Measurements from ENCODE around the gene SNX20.

Gene SNX20

DNA sequence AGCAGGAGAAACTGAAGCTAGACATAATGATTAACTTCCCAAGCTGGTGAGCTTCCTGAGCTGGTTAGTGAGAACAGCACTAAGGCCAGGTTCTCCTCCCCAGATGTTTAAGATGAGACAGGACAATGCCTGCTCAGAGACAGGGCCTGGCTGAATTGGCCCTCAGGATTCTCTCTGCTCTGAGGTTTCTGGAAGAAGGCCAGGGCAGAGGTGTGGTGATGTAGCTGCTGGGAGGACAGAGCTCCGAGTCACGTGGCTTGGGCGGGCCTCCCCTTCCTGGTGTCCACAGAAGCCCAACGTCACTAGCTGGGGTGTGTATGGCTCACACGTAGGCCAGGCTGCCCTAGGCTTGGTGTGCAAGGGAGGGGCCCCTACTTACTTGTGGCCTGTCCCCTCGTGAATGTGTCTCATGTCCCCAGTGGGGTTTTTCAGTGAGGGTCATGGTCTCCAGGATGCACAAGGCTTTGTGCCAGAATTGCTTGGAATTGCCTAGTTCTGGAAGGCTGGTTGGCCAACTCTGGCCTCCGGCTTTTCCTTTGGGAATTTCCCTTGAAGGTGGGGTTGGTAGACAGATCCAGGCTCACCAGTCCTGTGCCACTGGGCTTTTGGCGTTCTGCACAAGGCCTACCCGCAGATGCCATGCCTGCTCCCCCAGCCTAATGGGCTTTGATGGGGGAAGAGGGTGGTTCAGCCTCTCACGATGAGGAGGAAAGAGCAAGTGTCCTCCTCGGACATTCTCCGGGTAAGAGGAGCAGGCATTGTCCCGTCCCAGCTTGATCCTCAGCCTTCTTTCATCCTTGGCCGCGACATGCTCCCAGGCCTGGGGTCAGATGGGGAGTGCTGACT is 15.7 kb upstream of the SNX20 start:
- TF ChIP-seq, protein P1, sequence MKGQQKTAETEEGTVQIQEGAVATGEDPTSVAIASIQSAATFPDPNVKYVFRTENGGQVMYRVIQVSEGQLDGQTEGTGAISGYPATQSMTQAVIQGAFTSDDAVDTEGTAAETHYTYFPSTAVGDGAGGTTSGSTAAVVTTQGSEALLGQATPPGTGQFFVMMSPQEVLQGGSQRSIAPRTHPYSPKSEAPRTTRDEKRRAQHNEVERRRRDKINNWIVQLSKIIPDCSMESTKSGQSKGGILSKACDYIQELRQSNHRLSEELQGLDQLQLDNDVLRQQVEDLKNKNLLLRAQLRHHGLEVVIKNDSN (IDR thresholded peaks at IDR 0.05) = peak; percentile 87
- no peak for TF ChIP-seq FOXM1 (IDR thresholded peaks at IDR 0.05; ENCODE audit: borderline replicate concordance, low read depth)
- TF ChIP-seq, protein P2, sequence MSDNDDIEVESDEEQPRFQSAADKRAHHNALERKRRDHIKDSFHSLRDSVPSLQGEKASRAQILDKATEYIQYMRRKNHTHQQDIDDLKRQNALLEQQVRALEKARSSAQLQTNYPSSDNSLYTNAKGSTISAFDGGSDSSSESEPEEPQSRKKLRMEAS (IDR thresholded peaks at IDR 0.05) = no peak
- no peak for TF ChIP-seq CREB1 (IDR thresholded peaks at IDR 0.05; ENCODE audit: low read depth)

- TF ChIP-seq, protein P2 (IDR thresholded peaks at IDR 0.05) = no peak
- no peak for TF ChIP-seq YY1 (IDR thresholded peaks at IDR 0.05; ENCODE audit: low read depth)
These were observed 15.0 kb upstream of the SNX20 start for GRCh38 chr16:50696126-50696525.

GRCh38 chr16:50695017-50696000 is 14.2 kb upstream of the SNX20 start:
- TF ChIP-seq EP300 (IDR thresholded peaks at IDR 0.05; ENCODE audit: borderline replicate concordance) (no peak), ZBTB7A (IDR thresholded peaks at IDR 0.05; ENCODE audit: low read depth) (no peak), TAF1 (IDR thresholded peaks at IDR 0.05; ENCODE audit: low read depth) (no peak), YY1 (IDR thresholded peaks at IDR 0.05; ENCODE audit: low read depth) (no peak), NFIC (IDR thresholded peaks at IDR 0.05) (no peak), TCF12 (IDR thresholded peaks at IDR 0.05; ENCODE audit: low read depth) (no peak), CEBPB (IDR thresholded peaks at IDR 0.05) (no peak), RAD21 (IDR thresholded peaks at IDR 0.05; ENCODE audit: low read depth) (no peak), CREB1 (IDR thresholded peaks at IDR 0.05; ENCODE audit: low read depth) (no peak), EGR1 (IDR thresholded peaks at IDR 0.05) (no peak), FOXM1 (IDR thresholded peaks at IDR 0.05; ENCODE audit: borderline replicate concordance, low read depth) (no peak), TEAD4 (IDR thresholded peaks at IDR 0.05) (no peak)
- TF ChIP-seq, protein P3, sequence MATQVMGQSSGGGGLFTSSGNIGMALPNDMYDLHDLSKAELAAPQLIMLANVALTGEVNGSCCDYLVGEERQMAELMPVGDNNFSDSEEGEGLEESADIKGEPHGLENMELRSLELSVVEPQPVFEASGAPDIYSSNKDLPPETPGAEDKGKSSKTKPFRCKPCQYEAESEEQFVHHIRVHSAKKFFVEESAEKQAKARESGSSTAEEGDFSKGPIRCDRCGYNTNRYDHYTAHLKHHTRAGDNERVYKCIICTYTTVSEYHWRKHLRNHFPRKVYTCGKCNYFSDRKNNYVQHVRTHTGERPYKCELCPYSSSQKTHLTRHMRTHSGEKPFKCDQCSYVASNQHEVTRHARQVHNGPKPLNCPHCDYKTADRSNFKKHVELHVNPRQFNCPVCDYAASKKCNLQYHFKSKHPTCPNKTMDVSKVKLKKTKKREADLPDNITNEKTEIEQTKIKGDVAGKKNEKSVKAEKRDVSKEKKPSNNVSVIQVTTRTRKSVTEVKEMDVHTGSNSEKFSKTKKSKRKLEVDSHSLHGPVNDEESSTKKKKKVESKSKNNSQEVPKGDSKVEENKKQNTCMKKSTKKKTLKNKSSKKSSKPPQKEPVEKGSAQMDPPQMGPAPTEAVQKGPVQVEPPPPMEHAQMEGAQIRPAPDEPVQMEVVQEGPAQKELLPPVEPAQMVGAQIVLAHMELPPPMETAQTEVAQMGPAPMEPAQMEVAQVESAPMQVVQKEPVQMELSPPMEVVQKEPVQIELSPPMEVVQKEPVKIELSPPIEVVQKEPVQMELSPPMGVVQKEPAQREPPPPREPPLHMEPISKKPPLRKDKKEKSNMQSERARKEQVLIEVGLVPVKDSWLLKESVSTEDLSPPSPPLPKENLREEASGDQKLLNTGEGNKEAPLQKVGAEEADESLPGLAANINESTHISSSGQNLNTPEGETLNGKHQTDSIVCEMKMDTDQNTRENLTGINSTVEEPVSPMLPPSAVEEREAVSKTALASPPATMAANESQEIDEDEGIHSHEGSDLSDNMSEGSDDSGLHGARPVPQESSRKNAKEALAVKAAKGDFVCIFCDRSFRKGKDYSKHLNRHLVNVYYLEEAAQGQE (IDR thresholded peaks at IDR 0.05; ENCODE audit: low read depth) = no peak
- TF ChIP-seq, protein P1 (IDR thresholded peaks at IDR 0.05) = no peak
- TF ChIP-seq, protein P2 (IDR thresholded peaks at IDR 0.05) = no peak

- no peak for TF ChIP-seq RAD21 (IDR thresholded peaks at IDR 0.05; ENCODE audit: low read depth)
These were observed 13.1 kb upstream of the SNX20 start for GRCh38 chr16:50694206-50694605.

- TF ChIP-seq TAF1 (IDR thresholded peaks at IDR 0.05; ENCODE audit: low read depth) = no peak
- no peak for TF ChIP-seq TEAD4 (IDR thresholded peaks at IDR 0.05)
- no peak for TF ChIP-seq TCF12 (IDR thresholded peaks at IDR 0.05; ENCODE audit: low read depth)
- no peak for TF ChIP-seq YY1 (IDR thresholded peaks at IDR 0.05; ENCODE audit: low read depth)
- no peak for TF ChIP-seq FOXM1 (IDR thresholded peaks at IDR 0.05; ENCODE audit: borderline replicate concordance, low read depth)
- TF ChIP-seq ZBTB7A (IDR thresholded peaks at IDR 0.05; ENCODE audit: low read depth) = no peak
- TF ChIP-seq, protein P1 (IDR thresholded peaks at IDR 0.05) = no peak
- TF ChIP-seq, protein P3 (IDR thresholded peaks at IDR 0.05; ENCODE audit: low read depth) = no peak
- TF ChIP-seq NFIC (IDR thresholded peaks at IDR 0.05) = no peak
- TF ChIP-seq EP300 (IDR thresholded peaks at IDR 0.05; ENCODE audit: borderline replicate concordance) = no peak
- no peak for TF ChIP-seq RAD21 (IDR thresholded peaks at IDR 0.05; ENCODE audit: low read depth)
- no peak for TF ChIP-seq CREB1 (IDR thresholded peaks at IDR 0.05; ENCODE audit: low read depth)
- TF ChIP-seq, protein P2 (IDR thresholded peaks at IDR 0.05) = no peak
These were observed 12.1 kb upstream of the SNX20 start, which contains the start of gene NOD2 for GRCh38 chr16:50692999-50693781. TSS of gene NOD2 (plus strand) at chr16:50693606. CDS start at chr16:50699496, 5,890 bp downstream.
